GDM1 (cell line): ENCODE results near the gene NPAS3.

Source experiments
- DNase-seq: peaks from one replicate; lab custom pipeline; 2025; lab: John Stamatoyannopoulos, UW

NPAS3 gene

DNA sequence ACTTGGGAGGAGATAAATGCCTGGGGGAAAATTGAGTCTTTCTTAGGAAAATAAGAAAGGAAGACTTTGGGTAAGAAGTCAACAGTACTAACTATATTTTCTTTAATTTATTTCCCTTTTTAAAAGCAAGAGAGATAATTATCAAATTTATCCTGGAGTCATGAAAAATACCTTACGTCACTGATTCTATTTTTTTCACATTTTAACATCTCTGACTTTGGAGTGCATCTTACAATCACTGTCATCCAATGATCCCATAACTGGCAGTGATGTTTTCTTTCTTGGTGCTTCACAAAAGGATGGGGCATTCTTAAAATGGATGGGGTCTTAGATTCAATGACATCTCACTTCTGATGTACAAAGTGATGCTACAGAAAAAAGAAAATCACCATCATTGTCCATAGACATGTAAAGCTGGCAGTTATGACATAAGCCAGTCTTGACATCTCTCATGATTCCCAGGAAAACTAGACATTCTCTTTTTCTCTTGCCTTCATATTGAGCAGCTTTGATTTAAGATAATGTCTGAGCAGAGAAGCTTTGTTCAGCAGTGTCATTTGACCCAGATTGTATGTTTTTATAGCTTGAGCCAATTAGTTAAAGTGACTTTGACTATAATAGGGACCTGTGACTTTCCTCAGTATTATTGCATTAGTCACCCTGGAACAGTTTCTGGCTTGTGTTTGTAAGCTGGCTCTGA is 776.0 kb downstream of the NPAS3 start:
- DNase-seq: no peak

DNA sequence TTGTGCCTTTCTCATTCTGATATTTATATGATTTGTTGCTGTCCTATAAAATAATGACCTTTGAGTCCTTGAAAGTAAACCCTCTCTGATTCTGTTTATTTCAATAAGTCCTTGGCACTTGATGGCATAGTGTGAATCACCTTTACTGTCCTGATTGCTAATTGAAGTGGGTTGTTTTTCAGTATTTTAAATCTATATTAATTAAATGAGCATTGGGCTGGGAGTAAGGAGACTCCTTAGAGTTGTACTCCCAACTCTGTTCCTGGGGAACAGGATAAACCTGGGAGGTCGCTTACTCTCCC is 776.5 kb downstream of the NPAS3 start:
- no peak for DNase-seq

DNA sequence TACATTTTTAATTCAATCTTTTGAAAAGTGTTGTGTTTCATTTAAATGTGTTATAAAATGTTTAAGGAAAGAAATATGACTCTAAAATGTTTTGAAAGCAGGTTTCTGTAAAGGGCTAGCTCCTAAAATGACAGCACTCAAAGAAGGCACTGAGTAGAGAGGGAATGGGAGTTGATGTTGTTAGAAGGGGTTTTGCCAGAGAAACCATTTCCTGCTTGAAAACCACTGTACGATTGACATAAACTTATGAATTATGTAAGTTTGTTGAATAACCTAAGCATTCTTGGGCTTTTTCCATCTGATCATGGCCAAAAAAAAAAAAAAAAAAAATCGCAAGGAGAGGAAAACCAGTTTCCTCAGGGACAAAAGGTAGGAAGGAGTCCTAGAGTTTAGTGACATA is 778.2 kb downstream of the NPAS3 start:
- no peak for DNase-seq

DNA sequence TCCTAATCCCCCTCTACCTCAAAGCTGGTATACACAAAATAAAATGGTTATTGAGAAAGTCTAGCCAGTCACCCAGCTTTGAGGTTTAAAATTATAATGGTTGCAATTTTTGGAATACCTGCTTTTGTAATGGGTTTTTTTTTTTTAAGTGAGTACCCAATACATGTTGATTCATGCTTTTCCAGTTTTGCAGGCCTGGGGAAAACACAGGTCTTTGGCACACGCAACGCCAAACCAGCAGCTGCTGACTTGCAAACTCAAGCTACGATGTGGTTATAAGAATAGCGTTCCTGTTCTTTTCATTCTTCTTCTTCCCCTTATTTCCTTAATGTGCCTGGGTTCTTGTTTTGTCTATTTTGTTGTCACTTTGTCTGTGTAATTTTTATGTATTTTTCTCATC is 779.2 kb downstream of the NPAS3 start:
- no peak for DNase-seq

DNA sequence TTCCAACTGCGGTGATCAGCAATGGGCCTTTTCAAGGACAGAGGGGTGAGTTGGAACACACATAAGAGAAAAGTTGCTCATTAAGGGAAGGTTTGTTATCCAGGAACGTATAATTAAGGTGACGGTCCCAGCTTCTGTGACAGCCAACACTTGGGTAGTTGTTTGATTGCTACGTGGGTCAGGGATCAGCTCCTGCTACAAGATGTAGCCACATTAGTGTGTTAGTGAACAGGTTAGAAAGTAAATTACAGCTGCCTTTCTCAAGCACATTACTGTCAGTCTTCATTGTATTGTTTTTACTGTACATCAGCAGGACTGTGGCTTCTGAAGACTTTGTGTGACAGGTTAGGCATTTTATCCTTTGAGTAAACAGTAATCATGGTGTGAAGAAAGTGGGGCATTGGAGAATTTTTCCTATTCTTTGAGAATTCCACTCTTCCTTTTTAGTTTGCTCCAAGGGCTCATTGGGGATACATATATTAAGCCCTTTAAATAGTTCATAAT is 781.7 kb downstream of the NPAS3 start:
- no peak for DNase-seq

DNA sequence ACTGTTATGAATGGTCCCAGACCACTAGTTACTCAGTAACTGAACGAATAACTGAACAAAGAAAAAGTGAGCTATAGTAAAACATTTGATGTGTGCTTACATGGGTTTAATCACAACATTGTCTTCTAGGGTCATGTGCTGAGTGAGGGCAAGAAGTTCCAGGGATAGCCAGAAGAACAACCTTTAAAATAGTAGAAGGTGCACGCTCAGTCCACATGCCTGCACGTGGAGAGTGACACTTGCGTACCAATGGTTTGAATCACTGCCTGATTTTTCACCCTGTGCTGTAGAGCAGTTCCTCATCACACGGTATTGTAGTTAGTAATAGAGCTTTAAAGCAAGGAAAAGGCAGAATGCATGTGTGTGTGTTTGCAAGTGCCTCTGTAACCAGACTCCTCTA is 788.0 kb downstream of the NPAS3 start:
- DNase-seq: no peak

DNA sequence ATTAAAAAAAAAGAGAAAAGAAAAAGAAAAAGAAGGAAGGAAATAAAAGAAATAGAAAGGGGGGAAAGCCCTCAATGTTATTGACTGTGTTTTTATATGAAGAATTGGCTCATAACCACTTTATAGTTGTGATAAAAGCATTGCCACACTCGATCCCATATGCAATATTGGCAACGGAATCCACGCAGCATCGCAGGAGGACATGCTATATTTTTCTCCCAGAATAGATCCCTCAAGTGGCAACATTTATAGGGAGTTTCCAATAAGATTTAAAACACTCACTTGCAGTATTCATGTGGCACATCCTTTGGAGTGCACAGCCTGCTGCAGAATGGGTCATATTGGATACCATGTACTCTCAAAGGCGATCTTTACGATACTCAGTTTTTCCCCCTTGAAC is 788.9 kb downstream of the NPAS3 start:
- no peak for DNase-seq

DNA sequence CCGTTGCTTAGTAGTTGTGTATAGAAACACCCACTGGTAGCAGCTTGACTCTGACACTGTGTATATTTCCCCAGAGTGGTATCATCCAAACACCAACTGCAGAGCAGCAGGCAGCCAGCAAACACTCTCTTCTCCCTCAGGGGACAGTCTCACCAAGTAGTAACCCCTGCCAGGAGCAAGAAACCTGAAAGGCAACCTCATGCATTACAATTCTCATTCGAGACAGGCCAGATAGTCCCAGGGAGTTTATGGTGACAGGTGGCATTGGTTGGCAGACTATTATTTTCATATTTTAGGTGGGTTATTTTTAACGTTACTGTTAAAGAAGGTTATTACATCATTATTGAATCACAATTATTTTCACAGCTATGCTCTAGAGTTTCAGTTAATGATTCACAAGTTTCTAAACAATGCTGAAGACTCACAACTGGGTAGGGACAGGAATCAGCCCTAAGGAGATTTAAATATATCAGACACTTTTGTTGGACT is 789.4 kb downstream of the NPAS3 start:
- no peak for DNase-seq

DNA sequence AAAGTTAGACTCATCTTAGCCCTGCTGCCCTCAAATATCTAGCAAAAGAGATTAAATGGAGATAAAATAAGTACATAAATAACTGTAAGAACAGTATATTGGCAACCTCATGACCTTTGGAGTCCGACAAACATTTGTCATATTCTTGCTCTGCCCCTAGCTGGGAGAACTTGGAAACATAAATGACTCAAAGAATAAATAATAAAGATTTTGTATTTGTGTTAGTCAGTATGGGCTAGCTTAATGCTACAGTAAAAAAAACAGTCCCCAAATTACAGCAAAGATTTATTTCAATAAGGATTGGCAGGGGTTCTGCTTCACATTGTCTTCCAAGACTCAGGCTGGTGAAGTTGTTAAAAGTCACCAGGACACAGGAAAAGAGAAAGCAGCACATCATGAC is 791.5 kb downstream of the NPAS3 start:
- no peak for DNase-seq

DNA sequence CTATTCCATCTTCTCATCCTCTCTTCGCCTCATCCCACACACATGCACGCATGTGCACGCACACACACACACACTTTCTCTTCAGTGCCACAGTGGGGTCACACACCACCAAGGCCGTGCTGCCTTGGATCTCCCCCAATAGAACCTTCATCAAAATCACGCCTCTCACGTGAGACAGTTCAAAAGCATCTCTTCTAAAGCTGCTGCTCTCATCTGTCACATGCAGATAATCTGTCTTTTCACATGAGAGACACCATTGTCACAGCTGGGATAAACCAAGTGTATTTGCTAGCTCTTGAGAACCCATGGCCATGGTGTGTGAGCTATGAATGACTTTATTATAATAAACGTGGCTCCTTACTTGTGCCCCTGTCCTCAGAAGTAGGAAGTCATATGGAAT is 793.5 kb downstream of the NPAS3 start:
- no peak for DNase-seq

DNA sequence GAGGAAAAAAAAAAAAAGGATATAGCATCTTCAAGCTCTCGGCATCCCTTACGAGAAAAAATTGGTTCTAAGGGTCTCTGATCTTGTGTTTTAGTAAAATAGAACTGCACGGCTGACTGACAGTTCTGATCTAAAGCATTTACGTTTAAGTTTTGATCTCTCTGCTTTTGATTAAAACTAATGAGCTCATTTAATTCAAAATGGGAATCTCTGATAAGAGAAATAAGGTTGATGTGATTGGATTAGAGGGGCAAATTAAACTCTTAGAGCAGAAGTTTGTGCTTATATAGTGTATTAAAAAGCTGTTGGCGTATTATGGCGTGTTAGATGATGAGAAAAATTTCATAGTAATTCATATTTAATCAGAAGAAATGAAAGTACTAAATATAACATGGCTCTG is 794.6 kb downstream of the NPAS3 start:
- no peak for DNase-seq

DNA sequence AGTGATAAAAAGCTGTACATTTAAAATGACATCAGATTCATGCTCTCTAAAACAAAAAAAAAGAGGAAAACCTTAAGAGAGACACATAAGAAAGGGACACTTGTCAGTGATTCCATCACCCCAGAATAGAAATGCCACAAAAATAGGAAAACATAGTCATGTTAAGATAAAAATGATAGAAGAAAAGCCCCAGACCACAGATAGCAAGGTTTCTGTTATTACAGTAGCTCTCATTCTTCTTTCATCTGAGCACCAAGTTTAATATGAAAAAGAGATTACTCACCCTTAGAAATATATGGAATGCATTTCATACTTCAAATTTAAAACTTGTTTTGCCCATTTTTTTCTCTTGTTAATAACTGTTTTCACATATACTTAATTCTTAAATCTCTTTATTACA is 795.0 kb downstream of the NPAS3 start:
- no peak for DNase-seq

DNA sequence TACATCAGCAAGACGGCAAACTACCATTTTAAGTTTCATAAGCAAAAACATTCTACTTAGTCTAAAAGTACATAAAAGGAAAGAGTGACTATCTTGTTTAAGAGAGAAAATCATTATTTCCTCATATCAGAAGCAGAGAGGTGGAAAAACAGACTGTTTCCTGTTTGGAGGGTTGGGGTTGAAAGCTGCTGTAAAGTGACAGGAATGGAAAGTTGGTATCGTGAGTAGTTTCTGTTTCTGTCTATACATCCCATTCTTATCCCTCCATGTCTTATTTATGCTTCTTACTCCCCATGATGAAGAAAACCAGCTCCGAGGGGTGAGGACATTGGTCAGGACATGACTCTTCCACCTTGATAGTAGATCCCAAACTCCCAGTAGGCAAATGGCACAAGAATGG is 795.7 kb downstream of the NPAS3 start:
- DNase-seq: no peak

DNA sequence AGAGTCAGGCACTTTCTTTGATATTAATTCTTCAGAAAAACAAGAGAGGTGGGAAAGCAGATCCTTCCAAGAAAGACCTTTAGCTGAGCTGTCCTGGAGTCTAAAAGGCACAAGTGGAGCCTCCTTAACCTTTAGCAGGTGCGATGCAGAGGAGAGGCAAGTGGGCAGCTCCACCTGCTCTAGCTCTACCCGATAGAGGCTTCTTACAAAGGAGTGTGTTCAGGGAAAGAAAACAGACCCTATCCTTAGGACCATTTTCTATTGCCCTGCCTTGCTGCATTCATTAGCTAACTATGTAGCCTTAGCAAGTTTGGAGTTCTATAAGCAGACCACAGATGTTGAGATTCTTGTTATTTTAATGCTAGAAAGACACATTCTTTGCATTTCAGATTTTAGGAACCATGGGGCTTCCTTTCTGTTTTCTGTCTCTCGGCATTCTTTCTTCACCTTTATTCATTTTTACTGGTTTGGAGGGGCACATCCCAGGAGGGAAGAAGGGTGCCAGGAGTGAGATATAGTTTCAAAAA is 797.7 kb downstream of the NPAS3 start:
- no peak for DNase-seq

DNA sequence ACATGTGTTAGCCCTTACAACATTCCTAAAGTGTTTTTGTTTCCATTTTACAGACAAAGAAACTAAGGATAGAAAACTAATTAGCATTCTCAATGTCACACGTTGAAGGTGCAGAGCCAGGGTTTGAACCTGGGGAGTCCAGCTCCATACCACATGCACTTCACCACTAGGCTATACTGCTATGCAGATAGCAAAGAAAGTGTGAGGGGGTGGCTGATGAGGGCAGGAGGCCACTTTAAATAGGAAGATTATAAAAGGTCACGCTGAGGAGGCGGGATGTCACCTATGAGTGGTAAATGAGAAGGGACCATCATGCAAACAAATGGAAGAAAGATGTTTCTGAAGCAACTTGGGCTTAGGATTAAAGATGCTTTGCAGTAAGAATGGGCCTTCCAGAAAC is 798.3 kb downstream of the NPAS3 start:
- DNase-seq: no peak

DNA sequence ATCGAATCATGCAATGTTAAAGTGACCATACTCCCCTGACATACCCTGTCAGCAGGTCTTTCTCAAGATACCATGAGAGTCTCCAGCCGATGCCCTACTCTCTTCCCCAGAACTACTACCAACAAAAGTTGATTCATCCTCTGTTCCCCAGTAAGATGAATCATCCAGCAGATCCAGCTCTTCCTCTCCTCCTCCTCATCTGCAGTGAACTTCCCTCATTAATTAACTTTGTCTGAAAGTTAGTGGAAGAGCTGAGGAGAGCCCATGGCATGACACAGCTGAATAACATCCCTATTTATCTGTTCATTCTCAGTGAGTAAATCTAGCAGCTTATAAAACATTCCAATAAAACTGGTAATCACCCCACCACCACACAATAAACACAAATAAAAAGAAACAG is 798.8 kb downstream of the NPAS3 start:
- no peak for DNase-seq

DNA sequence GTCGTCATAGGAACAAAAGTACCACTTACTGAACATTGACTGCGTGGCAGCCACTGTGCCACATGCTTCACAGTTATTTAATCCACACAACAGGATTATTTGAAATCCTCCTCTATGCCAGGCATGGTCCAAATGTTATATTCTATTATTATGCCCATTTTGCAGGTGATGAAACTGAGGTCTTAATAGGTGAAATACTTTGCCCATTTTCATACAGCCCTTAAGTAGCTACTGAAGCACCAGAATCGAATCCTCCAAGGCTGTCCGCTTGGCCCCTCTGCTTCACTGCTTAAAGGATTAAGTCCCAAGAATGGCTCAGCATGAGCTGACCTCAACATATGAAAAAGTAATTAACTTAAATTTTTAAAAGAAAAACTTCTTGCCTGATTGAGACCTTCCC is 799.4 kb downstream of the NPAS3 start:
- DNase-seq: no peak

DNA sequence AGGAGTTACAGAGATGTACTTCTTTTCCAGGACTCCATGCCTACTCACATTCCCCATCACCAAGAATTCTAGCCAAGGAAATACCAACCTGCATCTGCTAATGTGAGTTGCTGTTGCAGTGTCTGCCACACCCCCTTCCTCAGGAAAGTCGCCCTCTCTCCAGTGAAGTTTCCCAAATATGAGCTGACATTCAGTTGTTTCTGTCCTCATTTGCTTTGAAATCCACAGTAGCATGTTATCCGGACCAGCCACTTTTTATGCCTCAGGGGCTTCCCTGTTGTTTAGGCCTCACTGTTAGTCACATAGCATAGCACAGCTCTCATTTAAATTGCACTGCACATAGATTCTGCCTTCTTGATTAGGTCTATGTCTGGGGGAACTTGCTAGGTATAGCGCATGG is 799.8 kb downstream of the NPAS3 start:
- no peak for DNase-seq

DNA sequence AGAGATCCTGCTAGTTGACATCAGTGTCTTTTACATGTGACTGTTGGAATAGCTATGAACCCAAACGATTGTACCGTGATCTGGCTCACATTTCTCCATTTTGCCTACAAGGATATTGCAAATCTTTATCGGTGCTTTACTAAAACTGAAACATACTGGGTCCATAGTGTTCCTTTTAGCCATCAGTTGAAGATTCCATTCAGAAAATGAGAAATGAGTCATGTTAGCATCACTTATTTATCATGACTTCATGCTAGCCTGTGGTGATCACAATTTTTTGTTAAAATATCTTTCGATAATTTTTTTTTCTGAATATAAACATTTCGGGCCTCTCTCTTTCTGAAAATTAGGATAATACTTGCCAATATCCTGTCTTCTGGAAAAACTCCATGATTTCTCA is 801.9 kb downstream of the NPAS3 start:
- no peak for DNase-seq

DNA sequence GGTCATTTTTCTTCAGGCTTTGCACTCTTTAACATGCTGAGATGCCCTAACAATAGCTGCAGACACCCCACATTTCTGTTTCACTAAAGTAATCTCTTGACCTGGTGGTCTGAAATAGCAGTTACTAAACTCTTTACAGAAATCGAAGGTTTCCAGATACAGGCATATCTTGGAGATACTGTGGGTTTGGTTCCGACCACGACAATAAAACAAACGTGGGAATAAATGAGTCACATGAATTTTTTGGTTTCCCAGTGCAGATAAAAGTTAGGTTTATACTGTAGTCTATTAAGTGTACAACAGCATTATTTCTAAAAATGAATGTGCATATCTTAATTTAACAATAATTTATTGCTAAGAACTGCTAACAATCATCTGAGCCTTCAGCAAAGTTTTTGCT is 803.5 kb downstream of the NPAS3 start:
- DNase-seq: no peak

DNA sequence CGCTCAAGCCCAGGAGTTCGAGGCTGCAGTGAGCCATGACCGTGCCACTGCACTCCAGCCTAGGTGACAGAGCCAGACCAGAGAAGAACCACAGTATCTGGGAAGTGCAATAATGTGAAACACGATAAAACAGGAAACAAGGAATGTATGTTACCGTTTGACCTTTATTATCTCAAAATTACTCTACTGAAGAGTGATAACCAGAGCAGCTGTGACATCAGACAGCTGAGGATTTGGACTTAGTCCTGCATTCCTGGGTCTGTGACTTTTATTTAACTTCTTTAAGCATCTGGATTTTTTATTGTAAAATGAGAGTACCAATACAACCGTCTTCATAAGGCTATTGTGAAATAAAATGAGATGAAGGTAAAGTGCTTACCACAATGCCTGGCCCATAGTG is 806.5 kb downstream of the NPAS3 start:
- no peak for DNase-seq

DNA sequence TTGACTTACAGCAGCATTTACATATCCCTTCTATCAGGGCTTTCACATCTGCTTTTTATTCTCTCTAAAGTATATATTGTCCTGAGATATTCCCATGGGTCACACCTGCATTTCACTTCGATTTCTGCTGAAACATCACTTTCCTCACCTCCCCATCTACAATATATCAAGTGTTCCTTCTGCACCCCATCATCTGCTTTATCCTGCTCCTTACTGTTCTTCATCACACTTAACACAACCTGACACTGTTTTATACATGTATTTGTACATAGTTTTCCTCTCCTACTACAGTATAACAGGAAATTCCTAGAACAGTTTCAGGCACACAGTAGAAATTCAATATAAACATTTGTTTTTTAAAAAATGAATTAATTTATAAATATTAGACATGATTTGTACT is 809.1 kb downstream of the NPAS3 start:
- DNase-seq: no peak

DNA sequence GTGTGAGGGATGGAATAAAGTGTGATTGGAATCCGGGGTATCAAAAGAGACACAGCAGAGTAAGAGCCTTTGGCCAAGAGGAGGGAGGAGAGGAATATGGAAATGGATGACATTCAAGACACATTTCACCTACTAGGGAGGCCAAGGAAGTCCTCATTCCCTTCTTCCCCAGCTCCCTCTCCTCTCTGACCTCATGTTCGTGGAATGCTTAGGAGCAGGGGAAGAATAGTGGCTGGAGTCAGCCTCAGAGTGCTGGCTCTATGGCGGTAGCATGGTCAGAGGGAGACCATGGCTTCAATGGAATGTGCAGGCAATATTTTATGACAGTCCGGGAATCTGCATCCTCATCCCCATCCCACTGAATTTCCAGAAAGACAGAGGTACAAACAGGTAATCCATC is 815.6 kb downstream of the NPAS3 start:
- no peak for DNase-seq

DNA sequence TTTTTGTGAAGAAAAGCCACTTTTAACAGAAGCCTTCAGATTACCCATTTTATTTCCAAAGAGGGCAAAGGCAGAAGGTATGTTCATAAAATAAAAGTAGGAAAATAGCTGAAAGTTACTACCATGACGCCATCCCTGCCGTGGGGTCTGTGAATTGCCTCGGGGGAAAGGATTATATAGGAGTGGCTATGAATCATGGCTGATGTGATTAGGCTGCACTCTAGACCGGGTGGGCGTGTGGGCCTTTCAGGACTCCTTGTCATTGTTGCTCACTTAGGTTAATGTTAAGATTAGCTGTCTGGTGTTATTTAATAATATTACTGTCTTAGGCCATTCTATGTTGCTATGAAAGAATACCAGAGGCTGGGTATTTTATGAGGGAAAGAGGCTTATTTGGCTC is 816.7 kb downstream of the NPAS3 start:
- DNase-seq: no peak
